HepG2 (cell line): ENCODE measurements around the gene WNT9A.

Source experiments
- CAMTA2 ChIP-seq: sonication (generic); formaldehyde crosslinking; IDR thresholded peaks from 2 replicates; pipeline ENCODE4 v1.4.0; 2020; ENCODE audit warnings: mild to moderate bottlenecking, missing genetic modification reagents, borderline replicate concordance
- FOXM1 ChIP-seq: sonication (generic); formaldehyde crosslinking; IDR thresholded peaks from 2 replicates; pipeline ENCODE4 v1.5.0; 2020; ENCODE audit warnings: missing genetic modification reagents
- SIN3A ChIP-seq: IDR thresholded peaks from 2 replicates; pipeline ENCODE4 v1.6.1; 2011; ENCODE audit warnings: low read depth, mild to moderate bottlenecking, control low read depth, low read length, borderline replicate concordance
- SMC3 ChIP-seq: IDR thresholded peaks from 2 replicates; pipeline ENCODE4 v1.6.1; 2011; ENCODE audit warnings: low read length, improper control_type of control experiment
- ZNF317 ChIP-seq: sonication (generic); formaldehyde crosslinking; IDR thresholded peaks from 2 replicates; pipeline ENCODE4 v1.5.0; 2020; ENCODE audit warnings: mild to moderate bottlenecking, missing genetic modification reagents
- ZNF777 ChIP-seq: sonication (generic); formaldehyde crosslinking; IDR thresholded peaks from 2 replicates; pipeline ENCODE4 v1.4.0; 2020; ENCODE audit warnings: missing genetic modification reagents

DNA sequence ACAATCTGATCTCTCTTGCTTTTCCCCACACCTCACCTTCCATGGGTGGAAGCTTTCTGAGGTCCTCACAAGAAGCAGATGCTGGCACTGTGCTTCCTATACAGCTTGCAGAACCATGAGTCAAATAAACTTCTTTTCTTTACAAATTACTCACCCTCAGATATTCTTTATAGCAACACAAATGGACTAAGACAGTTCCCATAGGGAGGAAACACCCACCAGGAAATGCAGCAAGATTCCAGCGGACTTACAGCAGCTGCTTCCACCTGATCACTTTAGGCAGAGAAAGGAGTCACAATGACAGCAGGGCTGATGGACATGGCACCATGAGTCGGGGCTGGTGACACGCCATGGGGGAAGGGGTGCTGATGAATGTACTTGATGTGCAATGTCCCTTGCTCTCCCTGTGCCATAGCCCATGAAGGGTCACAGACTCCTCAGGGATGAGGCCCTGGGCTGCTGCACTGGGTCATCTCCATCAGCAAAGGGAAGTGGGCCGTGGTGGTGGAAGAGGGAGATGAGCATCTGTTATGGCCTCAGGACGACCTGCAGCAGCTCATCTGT, 78.4 kb downstream of the WNT9A start:
- TF ChIP-seq SMC3 (no peak), CAMTA2 (CRISPR knock-in tag) (no peak), ZNF317 (CRISPR knock-in tag) (no peak), FOXM1 (no peak), SIN3A (no peak), ZNF777 (CRISPR knock-in tag) (no peak)
